SU-DHL-6 (cell line): Measurements from ENCODE around the gene DSCAML1.

Source experiments
- EZH2phosphoT487 ChIP-seq: fragments of 200-600 bp; sonication (generic), shearing (Covaris generic); conservative IDR thresholded peaks from 2 replicates; pipeline ENCODE4 v1.6.1; 2018; ENCODE audit warnings: mild to moderate bottlenecking, antibody characterized with exemption, low read length, moderate library complexity, mixed read lengths
- TF ChIP-seq, protein P1 (sequence below): fragments of 200-600 bp; sonication (generic); IDR thresholded peaks from one replicate; pipeline ENCODE4 v1.5.1; 2017; ENCODE audit warnings: antibody characterized with exemption, mild to moderate bottlenecking, low read length, moderate library complexity; ENCODE audit not compliant: insufficient read depth, poor library complexity, severe bottlenecking

DNA sequence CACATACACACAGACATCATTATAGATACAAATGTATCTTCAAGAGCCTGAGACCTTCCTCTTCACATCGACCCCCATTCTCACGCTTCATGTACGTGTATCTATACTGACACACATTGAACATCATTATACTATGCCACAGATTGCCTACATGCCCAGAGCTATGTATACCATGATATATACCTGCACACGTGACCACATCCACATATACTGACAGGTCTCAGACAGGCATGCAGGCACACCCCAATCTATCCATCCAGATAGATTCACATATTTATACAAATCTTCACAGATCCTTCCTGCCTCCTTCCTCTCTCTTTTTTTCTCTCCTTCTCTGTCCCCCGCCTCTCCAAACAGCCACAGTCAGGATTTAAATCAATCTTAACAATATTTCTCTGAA, 329.2 kb downstream of the DSCAML1 start:
- TF ChIP-seq, protein P1, sequence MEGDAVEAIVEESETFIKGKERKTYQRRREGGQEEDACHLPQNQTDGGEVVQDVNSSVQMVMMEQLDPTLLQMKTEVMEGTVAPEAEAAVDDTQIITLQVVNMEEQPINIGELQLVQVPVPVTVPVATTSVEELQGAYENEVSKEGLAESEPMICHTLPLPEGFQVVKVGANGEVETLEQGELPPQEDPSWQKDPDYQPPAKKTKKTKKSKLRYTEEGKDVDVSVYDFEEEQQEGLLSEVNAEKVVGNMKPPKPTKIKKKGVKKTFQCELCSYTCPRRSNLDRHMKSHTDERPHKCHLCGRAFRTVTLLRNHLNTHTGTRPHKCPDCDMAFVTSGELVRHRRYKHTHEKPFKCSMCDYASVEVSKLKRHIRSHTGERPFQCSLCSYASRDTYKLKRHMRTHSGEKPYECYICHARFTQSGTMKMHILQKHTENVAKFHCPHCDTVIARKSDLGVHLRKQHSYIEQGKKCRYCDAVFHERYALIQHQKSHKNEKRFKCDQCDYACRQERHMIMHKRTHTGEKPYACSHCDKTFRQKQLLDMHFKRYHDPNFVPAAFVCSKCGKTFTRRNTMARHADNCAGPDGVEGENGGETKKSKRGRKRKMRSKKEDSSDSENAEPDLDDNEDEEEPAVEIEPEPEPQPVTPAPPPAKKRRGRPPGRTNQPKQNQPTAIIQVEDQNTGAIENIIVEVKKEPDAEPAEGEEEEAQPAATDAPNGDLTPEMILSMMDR, result no peak
- TF ChIP-seq EZH2phosphoT487, result no peak
